Measurements from ENCODE around the gene LGALS4. TPM values are rescaled to one million over a fixed set of nuclear protein-coding genes. Genes with fewer than 3 reads are reported as not detected.

LGALS4 gene
- total RNA-seq, 2 experiments from 2014 or later, result 1.0 to 1.1 TPM

- CTCF ChIA-PET (ENCODE audit: unreplicated experiment), result no interaction called here
- POLR2A ChIA-PET, result no interaction called here
- H3K27ac ChIP-seq (ENCODE audit: low read depth, low read length, poor library complexity, severe bottlenecking), result no peak overlapping the region
- no peaks in the 10 kb centered on the region for H3K9me2 ChIP-seq (ENCODE audit: insufficient read depth, low read length)
- H3K9me3 ChIP-seq (ENCODE audit: low read length), result no peaks in the 10 kb centered on the region
- H4K20me1 ChIP-seq (ENCODE audit: insufficient read depth, low read length), result no peaks in the 10 kb centered on the region
- TF ChIP-seq EZH2phosphoT487 (IDR thresholded peaks at IDR 0.05; ENCODE audit: borderline replicate concordance, low read depth, low read length), result no peak
- TF ChIP-seq, protein P1, sequence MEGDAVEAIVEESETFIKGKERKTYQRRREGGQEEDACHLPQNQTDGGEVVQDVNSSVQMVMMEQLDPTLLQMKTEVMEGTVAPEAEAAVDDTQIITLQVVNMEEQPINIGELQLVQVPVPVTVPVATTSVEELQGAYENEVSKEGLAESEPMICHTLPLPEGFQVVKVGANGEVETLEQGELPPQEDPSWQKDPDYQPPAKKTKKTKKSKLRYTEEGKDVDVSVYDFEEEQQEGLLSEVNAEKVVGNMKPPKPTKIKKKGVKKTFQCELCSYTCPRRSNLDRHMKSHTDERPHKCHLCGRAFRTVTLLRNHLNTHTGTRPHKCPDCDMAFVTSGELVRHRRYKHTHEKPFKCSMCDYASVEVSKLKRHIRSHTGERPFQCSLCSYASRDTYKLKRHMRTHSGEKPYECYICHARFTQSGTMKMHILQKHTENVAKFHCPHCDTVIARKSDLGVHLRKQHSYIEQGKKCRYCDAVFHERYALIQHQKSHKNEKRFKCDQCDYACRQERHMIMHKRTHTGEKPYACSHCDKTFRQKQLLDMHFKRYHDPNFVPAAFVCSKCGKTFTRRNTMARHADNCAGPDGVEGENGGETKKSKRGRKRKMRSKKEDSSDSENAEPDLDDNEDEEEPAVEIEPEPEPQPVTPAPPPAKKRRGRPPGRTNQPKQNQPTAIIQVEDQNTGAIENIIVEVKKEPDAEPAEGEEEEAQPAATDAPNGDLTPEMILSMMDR (conservative IDR thresholded peaks at IDR 0.05; ENCODE audit: low read length), result no peak
- H3K79me2 ChIP-seq (ENCODE audit: insufficient read depth, low read depth, low read length), result no peaks in the 10 kb centered on the region
- no peaks in the 10 kb centered on the region for H3K4me1 ChIP-seq (ENCODE audit: insufficient read depth, low read length, poor library complexity, severe bottlenecking)
- no TSS peak for BruUV-seq (replicated peaks)
- H2AFZ ChIP-seq (ENCODE audit: low read length), result no peak overlapping the region
- H3K36me3 ChIP-seq (ENCODE audit: insufficient read depth, low read length), result no peaks in the 10 kb centered on the region
- no peak overlapping the region for H3K4me3 ChIP-seq (ENCODE audit: low read depth, low read length, poor library complexity, severe bottlenecking)
- DNase-seq (ENCODE audit: low spot score), result no peak
- intact Hi-C loops (cut with micrococcal nuclease; ENCODE audit: unreplicated experiment), result no loop called here
- H3K4me2 ChIP-seq (ENCODE audit: low read length), result no peak overlapping the region
Measured at GRCh38 chr19:38781058-38781457, 31.7 kb downstream of the LGALS4 start.

DNA sequence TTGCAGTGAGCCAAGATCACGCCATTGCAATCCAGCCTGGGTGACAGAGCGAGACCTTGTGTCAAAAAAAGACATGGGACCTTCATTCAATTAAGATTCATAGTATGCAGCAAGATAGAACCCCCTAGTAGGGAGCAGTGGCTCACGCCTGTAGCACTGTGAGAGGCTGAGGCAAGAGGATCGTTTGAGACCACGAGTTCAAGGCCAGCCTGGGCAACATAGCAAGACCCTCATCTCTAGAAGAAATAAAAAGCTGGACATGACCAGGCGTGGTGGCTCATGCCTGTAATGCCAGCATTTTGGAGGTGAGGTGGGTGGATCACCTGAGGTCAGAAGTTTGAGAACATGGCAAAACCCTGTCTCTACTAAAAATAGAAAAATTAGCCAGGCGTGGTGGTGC, 32.3 kb downstream of the LGALS4 start:
- DNase-seq (ENCODE audit: low spot score), result no peak
- TF ChIP-seq, protein P1 (conservative IDR thresholded peaks at IDR 0.05; ENCODE audit: low read length), result no peak
- TF ChIP-seq EZH2phosphoT487 (IDR thresholded peaks at IDR 0.05; ENCODE audit: borderline replicate concordance, low read depth, low read length), result no peak
- Histone ChIP-seq H3K27ac (ENCODE audit: low read depth, low read length, poor library complexity, severe bottlenecking) (no peak overlapping the region), H2AFZ (ENCODE audit: low read length) (no peak overlapping the region), H3K9me3 (ENCODE audit: low read length) (no peaks in the 10 kb centered on the region), H3K4me1 (ENCODE audit: insufficient read depth, low read length, poor library complexity, severe bottlenecking) (no peaks in the 10 kb centered on the region), H3K4me3 (ENCODE audit: low read depth, low read length, poor library complexity, severe bottlenecking) (no peak overlapping the region), H3K79me2 (ENCODE audit: insufficient read depth, low read depth, low read length) (no peaks in the 10 kb centered on the region), H3K4me2 (ENCODE audit: low read length) (no peak overlapping the region), H4K20me1 (ENCODE audit: insufficient read depth, low read length) (no peaks in the 10 kb centered on the region), H3K9me2 (ENCODE audit: insufficient read depth, low read length) (no peaks in the 10 kb centered on the region), H3K36me3 (ENCODE audit: insufficient read depth, low read length) (no peaks in the 10 kb centered on the region)
- ChIA-PET POLR2A (no interaction called here), CTCF (ENCODE audit: unreplicated experiment) (no interaction called here)
- intact Hi-C loops (cut with micrococcal nuclease; ENCODE audit: unreplicated experiment), result no loop called here
- no TSS peak for BruUV-seq (replicated peaks)

- H3K27ac ChIP-seq (ENCODE audit: low read depth, low read length, poor library complexity, severe bottlenecking), result no peak overlapping the region
- no peaks in the 10 kb centered on the region for H3K79me2 ChIP-seq (ENCODE audit: insufficient read depth, low read depth, low read length)
- TF ChIP-seq, protein P1 (conservative IDR thresholded peaks at IDR 0.05; ENCODE audit: low read length), result no peak
- no peak for TF ChIP-seq EZH2phosphoT487 (IDR thresholded peaks at IDR 0.05; ENCODE audit: borderline replicate concordance, low read depth, low read length)
- no peaks in the 10 kb centered on the region for H3K9me3 ChIP-seq (ENCODE audit: low read length)
- H2AFZ ChIP-seq (ENCODE audit: low read length), result no peak overlapping the region
- no peaks in the 10 kb centered on the region for H4K20me1 ChIP-seq (ENCODE audit: insufficient read depth, low read length)
- H3K4me2 ChIP-seq (ENCODE audit: low read length), result no peak overlapping the region
- intact Hi-C loops (cut with micrococcal nuclease; ENCODE audit: unreplicated experiment), result no loop called here
- H3K9me2 ChIP-seq (ENCODE audit: insufficient read depth, low read length), result no peaks in the 10 kb centered on the region
- H3K4me3 ChIP-seq (ENCODE audit: low read depth, low read length, poor library complexity, severe bottlenecking), result no peak overlapping the region
- CTCF ChIA-PET (ENCODE audit: unreplicated experiment), result interaction anchor here (0.6 kb wide), 1 partner anchor 501 kb away, joined by 3 read pairs; no protein-coding TSS in a partner anchor
- POLR2A ChIA-PET, result no interaction called here
- DNase-seq (ENCODE audit: low spot score), result no peak
- H3K36me3 ChIP-seq (ENCODE audit: insufficient read depth, low read length), result no peaks in the 10 kb centered on the region
- no peaks in the 10 kb centered on the region for H3K4me1 ChIP-seq (ENCODE audit: insufficient read depth, low read length, poor library complexity, severe bottlenecking)
- BruUV-seq (replicated peaks), result no TSS peak
Measured at GRCh38 chr19:38778733-38779132, 34.0 kb downstream of the LGALS4 start.
